DMS53 treated with DMSO at 0.1 percent for 48 hours (cell line): ENCODE data around the gene TTC9C.
"Not testable (repeated sequence)": the region's sequence is repeated elsewhere in the genome, so short reads cannot be mapped to it uniquely, and the experiment has no call there.

Experiments used
- DNase-seq: peaks from one replicate; lab custom pipeline; 2025; ENCODE audit not compliant: unreplicated experiment; lab: John Stamatoyannopoulos, UW

The TTC9C gene

GRCh38 chr11:62728171-62728988 is at the start of gene TTC9C:
TTC9C (plus strand) TSS chr11:62728486; CDS start chr11:62728849, 363 bp downstream.
- peak; percentile 83 for DNase-seq

- DNase-seq, result peak; percentile 80
These were observed 49.3 kb upstream of the TTC9C start, which contains the start of gene UBXN1 for GRCh38 chr11:62678770-62679696. UBXN1 (minus strand) TSS chr11:62679073; CDS start chr11:62678923, 150 bp downstream.

GRCh38 chr11:62680825-62681240 is 47.5 kb upstream of the TTC9C start:
- peak; percentile 76 for DNase-seq

- no peak for DNase-seq
These were observed 45.8 kb upstream of the TTC9C start for GRCh38 chr11:62682518-62682917.

GRCh38 chr11:62687508-62688396 is 40.5 kb upstream of the TTC9C start:
- no peak for DNase-seq

GRCh38 chr11:62688491-62688890 is 39.8 kb upstream of the TTC9C start:
- DNase-seq, result no peak

GRCh38 chr11:62689421-62690183 is 38.7 kb upstream of the TTC9C start, which contains the start of gene LRRN4CL:
LRRN4CL (minus strand) TSS chr11:62689530; CDS start chr11:62688508, 1,022 bp downstream.
- DNase-seq, result no peak

GRCh38 chr11:62693624-62694023 is 34.7 kb upstream of the TTC9C start:
- DNase-seq, result not testable (repeated sequence)

GRCh38 chr11:62694455-62695167 is 33.7 kb upstream of the TTC9C start:
- peak; percentile 47 for DNase-seq

- DNase-seq, result no peak
These were observed 26.0 kb upstream of the TTC9C start for GRCh38 chr11:62702246-62702645.

GRCh38 chr11:62703921-62704320 is 24.4 kb upstream of the TTC9C start:
- DNase-seq, result not testable (repeated sequence)

- no peak for DNase-seq
These were observed 22.9 kb upstream of the TTC9C start for GRCh38 chr11:62705413-62705812.

- DNase-seq, result peak; percentile 58
These were observed 22.1 kb upstream of the TTC9C start for GRCh38 chr11:62705880-62706849.

GRCh38 chr11:62706850-62707247 is 21.4 kb upstream of the TTC9C start:
- no peak for DNase-seq

GRCh38 chr11:62707277-62707861 is 20.9 kb upstream of the TTC9C start, which contains the start of the genes BSCL2 and GNG3:
BSCL2 (minus strand) TSS chr11:62707424; CDS start chr11:62707195, 229 bp downstream.
GNG3 (plus strand) TSS chr11:62707676; CDS start chr11:62708296, 620 bp downstream.
- DNase-seq, result no peak

- no peak for DNase-seq
These were observed 19.9 kb upstream of the TTC9C start for GRCh38 chr11:62708392-62708791.

- peak; percentile 65 for DNase-seq
These were observed 19.5 kb upstream of the TTC9C start for GRCh38 chr11:62708793-62709192.
